Dedifferentiated amniotic fluid mesenchymal stem cell (primary cell): ENCODE measurements around the gene NBPF1.
"Not testable (repeated sequence)": the region's sequence is repeated elsewhere in the genome, so short reads cannot be mapped to it uniquely, and the experiment has no call there.

Experiments
- DNase-seq: peaks from one replicate; pipeline ENCODE4 v3.0.0-alpha.2; 2016; ENCODE audit errors: extremely low spot score

NBPF1 gene

DNA sequence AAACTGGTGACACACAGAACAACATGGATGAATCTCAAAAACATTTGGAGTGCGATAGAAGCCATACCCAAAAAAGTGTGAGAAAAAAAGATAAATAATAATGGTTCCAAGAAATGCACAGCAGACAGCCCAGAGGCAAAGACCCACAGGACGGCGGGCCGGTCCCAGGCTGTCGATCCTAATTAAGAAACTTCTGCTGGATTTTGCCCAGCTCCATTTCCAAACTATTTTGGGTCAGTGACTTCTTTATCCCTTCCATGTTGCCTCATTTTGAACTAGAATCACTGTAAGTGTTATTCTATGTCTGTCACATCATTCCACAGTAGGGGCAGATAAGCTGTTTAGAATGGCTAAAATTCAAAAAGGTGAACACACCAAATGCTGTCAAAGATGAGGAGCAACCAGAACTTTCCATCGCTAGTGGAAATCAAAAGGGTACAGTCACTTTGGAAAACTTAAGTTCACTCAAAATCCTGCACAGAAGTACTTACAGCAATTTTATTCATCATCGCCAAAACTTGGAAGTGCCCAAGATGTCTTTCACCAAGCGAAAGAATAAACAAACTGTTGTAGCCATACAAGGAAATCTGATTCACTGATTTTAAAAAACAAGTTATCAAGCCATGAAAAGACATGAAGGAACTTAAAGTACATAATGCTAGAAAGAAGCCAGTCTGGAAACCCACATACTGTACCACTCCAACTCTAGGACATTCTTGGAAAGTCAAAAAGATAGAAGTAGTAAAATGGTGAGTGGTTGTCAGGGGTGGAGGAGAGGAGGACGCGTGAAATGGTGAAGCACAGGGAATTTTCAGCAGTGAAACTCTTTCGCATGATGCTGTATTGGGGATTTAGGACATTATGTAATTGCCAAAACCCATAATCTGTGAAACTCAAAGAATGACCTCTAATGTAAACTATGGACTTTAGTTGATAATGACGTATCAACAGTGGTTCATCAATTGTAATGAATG is 7.5 kb downstream of the NBPF1 start:
- peak; percentile 19 for DNase-seq

DNA sequence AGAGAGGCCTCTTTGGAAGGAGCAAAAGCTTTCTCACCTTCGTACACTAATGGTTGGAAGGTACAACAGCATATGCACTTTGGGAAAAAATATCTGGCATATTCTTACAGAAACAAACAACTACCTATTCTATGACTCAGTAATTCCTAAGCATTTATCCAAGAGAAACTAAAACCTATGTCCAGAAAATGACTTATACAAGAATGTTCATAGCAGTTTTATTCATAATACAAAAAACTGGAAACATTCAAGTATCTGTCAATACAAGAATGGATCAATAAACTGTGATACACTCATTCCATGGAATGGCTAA is 8.2 kb downstream of the NBPF1 start:
- peak; percentile 29 for DNase-seq

DNA sequence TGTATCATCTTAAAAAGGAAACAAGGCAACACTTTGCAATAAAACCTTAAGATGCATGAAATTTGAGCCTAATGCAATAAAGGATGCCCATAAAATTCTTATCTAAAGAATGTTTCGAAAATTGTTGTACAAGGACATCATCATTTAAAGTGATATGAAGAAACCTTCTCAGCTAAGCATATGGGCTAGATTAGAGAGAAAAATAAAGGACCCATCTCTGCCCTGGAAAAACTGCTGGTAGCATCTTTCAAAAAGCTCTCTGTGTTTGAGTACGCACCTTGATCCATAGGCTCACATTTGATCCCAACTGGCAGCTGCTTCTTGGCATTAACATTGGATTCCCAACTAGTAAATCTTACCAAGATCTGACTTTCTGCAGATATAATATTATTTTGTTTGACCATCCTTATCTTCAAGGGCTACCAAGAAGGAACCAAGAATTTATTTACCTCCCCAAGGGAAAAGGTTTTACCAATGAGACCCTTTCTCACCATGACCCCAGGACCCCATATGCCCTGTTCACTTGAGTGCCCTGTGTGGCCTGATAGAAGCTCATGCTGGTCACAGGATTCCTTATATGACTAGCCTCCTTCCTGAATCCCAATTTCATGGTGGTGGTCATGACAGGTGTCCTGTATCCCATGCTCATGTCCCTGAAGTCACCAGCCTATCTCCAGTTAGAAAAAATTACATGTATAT is 8.7 kb downstream of the NBPF1 start:
- DNase-seq = not testable (repeated sequence)

DNA sequence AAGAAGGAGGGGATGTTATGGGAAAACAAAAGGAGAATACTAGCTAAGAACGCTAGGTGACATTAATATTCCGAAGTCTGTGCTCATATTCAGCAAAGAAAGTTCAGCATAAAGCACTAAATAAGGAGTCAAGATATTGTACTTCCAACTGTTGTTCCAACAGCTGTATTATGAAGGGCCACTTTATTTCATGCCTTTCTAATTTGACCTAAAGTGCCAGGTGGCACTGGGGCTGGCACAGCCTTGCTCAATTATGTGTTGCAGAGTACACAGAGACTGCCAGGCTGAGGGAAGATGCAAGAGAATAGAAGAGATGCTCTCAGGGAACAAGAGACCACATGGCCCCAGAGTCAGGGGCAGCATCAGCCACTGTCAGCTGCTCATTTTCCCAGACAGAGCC is 9.7 kb downstream of the NBPF1 start:
- DNase-seq = not testable (repeated sequence)

DNA sequence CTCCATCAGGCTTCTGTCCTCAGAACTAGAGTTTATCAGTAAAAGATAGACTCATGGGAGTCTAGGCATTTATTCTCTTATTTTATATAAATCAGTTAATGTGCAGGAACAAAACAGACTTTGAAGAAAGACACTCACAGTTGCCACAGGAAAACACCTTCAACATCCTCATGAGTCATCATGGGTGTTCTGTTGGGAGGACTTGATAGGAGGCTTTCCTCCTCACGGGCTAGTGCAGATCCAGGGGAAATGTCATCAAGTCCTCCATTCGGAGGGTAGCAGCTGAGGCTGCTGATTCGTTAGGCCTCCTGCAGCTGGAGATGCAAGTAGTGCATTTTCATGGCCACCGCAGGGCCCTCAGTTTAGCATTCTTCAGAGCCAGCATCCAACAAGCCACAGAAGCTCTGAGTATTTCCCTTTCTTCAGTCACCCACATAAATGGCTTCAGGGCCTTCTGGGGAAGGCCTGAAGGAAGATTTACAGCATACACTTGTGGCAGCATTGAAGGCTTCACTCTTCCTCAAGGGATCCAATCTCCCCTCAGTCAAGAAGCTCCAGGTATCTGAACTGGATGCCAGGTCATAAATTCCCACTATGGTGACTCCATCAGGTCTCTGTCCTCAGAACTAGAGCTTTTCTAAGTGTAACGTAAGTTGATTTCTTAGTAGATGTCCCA is 10.9 kb downstream of the NBPF1 start:
- not testable (repeated sequence) for DNase-seq

DNA sequence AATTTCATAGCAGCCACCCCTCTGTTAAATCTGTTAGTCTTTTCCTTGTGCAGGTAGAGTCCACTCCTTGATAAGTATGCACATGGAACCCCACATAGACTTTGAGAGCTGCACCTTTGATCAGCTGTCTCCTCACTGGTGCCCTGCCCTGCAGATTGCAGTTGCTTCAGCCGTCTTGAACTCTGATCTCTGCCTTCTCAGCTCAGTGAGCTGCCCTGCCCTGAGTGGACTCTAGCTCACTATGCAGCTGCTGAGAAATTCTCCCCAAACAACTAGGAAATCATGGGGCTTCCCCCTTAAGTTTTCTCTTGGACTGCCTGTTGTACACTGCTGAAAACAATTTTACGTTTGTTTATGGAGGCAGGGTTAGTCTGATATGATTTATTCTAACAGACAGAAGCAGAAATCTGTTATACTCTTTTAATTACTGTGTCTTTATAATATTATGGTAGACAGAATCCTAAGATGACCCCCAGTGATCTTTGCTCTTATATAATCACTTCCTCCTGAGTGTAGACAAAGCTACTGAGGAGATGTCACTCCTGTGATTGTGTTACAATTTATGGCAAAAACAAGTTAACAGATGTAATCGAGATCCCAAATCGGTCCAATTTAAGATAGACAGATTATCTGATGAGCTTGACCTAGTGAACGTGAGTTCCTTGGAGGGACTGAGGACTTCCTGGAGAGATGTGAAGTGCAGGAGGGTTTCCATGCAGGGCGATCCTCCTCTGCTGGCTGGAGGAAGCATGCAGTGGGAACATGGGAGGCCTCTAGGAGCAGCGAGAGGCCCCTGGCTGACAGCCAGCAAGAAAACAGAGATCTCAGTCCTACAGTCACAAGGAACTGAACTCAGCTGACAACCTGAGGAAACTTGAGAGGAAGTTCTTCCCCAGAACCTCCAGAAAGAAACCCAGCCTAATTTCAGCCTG is 12.2 kb downstream of the NBPF1 start:
- not testable (repeated sequence) for DNase-seq

DNA sequence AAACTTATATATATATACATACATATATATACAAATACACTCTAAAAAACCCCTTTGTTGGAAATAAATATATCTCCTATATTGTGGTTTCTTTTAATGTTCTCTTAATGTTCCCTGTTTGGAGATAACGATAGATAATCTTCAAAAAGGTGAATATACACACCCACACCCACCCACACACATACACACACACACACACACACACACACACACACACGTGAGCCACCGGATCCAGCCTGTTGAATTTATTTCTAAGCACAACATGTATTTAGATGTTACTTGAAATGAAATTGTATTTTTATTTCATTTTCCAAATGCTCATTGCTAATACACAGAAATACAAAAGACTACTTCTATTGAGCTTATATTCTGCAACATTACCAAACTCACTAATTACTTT is 14.0 kb downstream of the NBPF1 start:
- DNase-seq = not testable (repeated sequence)

DNA sequence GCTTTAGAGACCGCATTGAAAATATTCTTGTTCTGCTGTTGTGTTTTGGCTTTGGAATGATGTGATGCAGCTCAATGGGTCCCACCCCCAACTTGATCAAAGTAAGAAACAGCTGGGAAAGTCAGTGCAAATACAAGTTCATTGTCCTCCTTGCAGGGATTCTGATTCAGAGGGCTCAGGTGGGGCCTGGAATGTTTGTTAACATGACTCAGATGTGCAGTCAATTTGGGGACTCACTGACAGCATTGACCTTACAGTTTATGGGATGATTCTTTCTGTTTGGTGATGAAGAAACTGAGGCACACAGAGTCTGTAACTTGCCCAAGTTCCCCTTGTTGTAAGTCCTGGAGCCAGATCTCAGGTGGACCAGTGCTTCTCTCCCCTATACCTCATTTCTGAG is 18.1 kb downstream of the NBPF1 start:
- DNase-seq = not testable (repeated sequence)

DNA sequence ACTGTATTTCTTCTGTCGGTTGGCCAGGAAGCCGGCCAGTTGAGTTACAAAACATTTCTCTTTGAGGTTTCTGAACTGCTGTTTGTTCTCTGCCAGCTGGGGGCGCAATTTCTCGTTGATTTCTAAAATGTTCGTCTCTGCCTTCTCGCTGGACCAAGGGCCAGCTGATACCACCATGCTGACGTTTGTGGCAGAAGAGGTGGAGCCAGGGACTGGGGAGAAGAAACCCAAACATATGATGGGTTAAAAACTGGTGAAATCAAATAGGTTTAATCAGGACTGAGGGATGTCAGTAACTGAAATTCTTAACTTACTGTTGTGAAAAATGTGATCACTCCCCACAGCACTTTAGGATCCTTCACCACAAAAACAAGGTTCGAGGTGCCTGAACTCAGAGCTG is 21.5 kb downstream of the NBPF1 start:
- DNase-seq = not testable (repeated sequence)

DNA sequence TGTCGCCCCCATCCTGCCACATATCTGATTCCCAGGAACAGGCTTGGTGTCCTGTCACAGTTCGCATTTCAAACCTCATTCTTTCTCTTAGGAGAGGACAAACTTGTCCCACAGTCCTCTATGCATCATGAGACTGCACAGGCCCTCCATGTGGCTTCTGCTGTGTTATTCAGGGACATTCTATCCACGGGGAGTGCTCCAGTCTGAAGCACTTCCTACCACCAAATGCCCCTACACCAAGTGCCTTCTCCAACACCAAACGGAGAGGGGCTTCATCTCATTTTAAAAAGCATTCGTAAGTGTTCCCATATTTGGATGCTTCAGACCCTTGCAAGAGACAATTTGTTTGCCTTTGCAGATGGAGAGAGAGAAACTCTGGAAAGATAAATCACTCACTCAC is 25.3 kb downstream of the NBPF1 start:
- not testable (repeated sequence) for DNase-seq

DNA sequence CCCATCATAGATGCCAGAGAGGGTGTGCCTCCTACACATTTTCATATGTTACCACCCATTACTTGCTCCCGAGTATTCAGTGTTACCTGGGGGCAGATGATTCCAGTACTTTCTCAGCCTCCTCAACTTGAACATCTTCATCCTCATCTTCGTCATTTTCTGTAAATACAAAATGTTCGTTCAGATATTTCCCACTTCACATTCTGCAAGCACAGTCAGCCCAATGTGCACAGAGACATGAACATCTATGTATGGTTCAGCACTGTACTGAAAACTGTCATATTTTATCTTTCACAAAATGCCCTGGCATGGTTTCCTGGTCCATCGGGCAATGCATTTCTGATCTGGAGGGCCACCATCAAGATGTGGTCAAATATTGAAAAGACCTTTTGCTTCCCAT is 25.7 kb downstream of the NBPF1 start:
- DNase-seq = not testable (repeated sequence)

DNA sequence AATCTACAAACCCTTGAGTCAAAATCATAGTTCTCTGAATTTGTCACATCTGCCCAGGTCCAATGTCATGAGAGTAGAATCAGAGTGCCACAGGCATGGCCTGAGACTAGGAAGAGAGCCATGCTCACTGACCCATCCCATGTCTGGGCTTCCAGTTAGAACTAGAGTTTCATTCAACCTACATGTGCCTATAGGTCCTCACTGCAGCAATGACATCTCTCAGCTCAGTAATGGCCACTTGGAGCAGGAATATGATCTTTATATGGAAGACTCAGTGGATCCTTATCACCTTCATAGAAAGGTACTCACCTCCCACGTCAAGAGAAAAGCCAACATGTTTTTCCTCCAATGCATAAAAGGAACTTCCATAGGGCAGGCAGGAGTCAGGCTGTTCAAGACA is 48.0 kb downstream of the NBPF1 start:
- DNase-seq = not testable (repeated sequence)

DNA sequence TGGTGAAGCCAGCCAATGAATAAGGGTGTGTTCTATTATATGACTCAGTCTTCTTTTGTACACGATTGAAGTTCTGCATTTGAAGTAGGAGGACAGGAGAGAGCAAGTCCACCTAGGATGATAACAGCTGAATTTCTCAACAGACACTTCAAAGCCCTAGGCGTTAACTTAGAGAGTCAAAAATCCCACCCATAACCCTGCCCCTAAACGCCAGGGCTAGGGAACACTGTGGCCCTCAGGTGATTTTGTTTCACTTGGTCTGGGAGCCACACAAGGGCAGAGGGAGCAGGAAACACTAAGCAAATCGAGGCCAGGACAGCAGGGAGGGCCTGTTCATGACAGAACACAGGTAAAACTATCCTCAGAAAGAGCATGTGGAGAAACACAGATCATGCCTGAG is 52.3 kb downstream of the NBPF1 start:
- DNase-seq = not testable (repeated sequence)

DNA sequence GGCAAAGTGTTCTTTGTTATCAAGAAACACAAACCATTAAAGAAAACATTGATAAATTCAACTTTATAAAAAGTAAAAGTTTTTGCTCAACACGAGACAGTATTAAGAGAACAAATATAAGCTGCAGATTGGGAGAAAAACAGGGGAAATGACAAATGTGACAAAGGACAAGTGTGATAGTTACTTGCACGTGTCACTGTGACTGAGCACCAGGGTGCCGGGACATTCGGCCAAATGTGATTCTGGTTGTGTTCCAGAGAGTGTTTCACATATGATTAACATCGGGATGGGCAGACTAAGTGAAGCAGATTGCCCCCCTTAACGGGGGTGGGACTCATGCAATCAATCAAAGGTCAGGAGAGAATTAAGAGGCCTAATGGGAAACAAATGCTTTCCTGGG is 52.9 kb downstream of the NBPF1 start:
- DNase-seq = not testable (repeated sequence)

DNA sequence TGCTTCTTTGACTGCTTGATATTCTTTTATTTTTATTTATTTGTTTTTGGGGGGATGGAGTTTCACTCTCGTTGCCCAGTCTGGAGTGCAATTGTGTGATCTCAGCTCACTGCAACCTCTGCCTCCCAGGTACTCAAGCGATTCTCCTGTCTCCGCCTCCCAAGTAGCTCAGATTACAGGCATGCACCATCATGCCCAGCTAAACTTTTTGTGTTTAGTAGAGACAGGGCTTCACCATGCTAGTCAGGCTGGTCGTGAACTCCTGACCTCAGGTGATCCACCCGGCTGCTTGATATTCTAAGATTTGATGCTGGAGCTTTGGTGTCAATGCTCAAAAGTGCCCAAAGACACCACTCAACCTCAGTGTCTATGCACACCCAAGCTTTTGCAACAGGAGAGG is 53.7 kb downstream of the NBPF1 start:
- not testable (repeated sequence) for DNase-seq

DNA sequence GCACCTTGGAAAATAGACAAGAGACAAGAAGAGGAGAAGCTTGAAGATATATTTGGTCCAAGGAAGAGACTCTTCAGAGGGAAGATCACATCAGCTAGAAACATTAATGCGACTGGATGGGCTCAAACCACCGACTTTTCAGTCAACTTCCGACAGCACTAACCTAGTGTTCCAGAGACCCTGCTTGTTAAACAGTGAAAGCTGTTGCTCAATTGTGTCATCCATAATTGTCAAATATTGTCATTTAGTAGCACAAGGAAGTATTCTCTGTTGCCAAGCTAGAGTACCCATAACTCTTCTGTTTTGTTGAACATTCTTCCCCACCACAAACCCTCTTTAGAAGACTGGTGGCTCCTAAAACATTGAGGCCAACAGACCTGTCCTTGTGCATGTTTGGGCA is 56.3 kb downstream of the NBPF1 start:
- DNase-seq = not testable (repeated sequence)

DNA sequence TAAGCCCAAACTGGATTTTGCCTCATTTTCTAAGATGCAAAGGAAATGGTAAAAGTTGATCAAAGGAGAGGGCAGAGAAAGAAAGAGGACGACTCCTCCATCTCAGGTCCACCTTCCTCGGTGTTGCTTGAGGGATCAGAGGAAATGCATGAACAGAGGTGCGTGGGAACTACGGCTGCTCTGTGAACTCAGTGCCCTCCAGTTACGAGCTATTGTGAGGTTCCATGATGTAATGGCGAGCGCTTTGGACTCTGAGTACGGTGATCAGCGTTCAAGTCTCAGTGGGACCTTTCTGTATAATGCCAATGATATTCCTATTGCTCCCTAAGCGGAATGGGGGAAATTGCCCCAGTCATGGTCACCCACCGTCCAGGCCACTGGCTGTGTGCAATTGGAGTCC is 60.1 kb downstream of the NBPF1 start:
- not testable (repeated sequence) for DNase-seq

DNA sequence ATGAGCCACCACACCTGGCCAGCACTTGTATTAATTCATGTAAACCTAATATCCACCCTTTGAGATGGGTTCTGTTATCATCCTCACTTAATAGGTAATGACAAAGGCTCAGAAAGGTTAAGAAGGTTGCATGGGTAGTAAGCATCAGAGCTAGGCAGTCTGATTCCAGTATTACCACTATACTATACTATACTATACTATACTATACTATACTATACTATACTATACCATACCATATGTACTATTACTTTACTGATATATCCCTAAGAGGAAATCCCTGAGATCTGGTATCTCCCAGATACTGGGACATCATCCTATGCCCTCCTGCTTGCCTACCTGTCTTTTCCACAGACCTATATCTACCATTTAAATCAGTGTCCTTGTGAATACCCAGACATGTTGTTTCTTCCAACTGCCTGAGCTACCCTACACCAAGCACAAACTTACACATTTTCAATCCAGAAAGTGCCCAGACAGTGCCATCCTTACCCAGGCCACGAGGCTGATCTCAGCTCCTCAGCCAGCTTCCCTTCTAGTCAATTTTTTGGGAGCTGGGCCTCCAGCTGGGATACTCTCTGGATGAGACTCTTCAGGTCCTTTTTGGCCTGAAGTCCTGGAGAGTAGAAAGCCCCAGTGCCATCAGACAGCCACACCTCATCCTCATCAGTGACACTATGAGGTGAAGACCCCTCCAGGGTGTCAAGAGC is 63.0 kb downstream of the NBPF1 start:
- DNase-seq = not testable (repeated sequence)

DNA sequence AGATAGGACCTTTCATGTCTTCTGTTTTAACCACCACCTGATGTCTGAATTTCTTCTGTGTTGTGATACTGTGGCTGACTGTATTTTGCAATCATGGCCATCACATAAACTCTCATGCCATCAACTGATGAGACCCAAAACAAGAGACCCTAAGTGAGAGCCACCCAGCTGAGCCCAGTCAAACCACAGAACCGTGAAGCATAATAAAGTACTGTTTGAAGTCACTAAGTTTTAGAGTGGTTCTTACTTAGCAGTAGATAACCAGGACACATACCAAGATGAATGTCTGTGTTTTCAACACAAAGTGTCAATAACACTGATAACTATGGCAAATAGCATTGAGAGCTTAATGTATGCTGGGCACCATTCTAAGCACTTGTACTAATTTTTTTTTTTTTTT is 63.8 kb downstream of the NBPF1 start:
- DNase-seq = not testable (repeated sequence)

DNA sequence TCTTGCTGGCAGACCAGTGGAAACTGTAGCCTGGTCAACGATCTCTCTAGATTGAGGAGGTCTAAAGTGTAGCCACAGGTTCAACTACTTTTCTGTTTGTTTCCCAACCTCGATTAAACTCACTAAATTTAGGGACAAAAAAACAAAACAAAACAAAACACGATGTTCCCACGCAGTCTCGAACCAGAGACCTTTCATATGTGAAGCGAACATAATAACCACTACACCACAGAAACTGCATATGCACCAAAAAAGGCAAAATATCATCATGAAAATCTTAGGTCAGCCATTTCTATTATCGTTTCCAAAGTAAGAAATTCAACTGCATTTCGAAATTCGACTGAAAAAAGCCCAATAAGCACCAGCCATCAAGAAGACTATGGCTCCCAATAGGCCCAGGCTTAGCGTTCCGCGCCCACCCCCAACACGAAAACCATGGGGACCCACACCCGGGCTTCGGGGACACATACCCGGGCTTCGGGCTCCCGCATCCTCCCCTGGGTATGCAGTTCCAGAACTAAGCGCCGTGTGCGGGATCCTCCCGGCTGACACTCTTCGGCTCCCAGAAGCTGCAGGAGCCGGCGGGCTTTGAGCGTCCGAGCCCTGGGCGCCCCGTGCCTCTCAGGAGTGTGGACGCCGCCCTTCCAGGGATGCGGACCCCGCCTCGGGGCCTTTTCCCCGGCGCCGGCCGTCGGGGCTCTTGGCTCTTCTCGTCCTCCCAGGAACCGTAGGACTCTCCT is 65.7 kb downstream of the NBPF1 start:
- not testable (repeated sequence) for DNase-seq
